Middle frontal gyrus (tissue), 1 donor: ENCODE data around the gene MAP3K14.

Source experiments
- DNase-seq: peaks from one replicate; pipeline ENCODE4 v3.0.0-alpha.2; 2015; ENCODE audit warnings: low spot score; ENCODE audit errors: extremely low spot score

MAP3K14 gene

GRCh38 chr17:45223539-45224528 lies 93.0 kb downstream of the MAP3K14 start:
- no peak for DNase-seq

DNA sequence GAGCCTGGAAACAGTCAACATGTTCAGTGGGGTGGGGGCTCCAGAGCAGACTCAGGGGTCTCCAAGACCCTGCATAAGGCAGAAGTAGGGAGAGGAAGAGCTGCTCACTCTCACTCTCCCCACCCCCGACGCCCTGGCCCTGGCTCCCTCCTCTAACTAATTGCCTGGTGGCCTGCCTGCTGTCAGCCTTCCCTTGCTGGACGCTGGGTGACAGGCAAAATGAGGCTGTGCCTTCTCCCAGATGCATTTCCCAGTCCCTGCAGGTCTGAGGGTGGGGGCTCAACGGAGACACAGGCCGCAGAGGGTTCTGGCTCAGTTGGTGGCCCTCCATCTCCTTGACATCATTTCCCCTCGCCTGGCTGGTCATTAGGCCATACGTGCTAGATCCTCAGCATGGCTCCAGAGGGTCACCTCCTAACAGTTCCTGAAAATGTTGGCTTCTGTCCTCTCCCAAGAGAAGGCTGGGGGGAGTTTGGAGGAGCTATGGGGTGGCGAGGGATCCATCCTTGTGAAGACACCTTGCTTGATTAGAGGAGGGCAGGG lies 93.8 kb downstream of the MAP3K14 start:
- no peak for DNase-seq

- DNase-seq = no peak
These were observed 94.4 kb downstream of the MAP3K14 start for GRCh38 chr17:45222289-45222995.

DNA sequence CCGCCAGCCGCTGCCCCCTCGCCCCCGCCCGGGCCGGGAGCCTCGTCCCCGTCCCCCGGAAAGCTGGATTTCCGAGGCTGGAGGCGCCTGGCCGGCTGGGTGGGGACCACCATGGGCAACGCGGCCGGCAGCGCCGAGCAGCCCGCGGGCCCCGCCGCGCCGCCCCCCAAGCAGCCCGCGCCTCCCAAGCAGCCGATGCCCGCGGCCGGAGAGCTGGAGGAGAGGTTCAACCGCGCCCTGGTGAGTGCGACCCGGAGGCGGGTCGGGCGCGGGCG lies 94.9 kb downstream of the MAP3K14 start:
- DNase-seq = no peak

GRCh38 chr17:45221081-45222013 lies 95.5 kb downstream of the MAP3K14 start, which contains the start of gene FMNL1:
Gene FMNL1, plus strand, starts transcription at chr17:45221885. Its CDS starts 240 bp downstream, at chr17:45222125.
- no peak for DNase-seq

DNA sequence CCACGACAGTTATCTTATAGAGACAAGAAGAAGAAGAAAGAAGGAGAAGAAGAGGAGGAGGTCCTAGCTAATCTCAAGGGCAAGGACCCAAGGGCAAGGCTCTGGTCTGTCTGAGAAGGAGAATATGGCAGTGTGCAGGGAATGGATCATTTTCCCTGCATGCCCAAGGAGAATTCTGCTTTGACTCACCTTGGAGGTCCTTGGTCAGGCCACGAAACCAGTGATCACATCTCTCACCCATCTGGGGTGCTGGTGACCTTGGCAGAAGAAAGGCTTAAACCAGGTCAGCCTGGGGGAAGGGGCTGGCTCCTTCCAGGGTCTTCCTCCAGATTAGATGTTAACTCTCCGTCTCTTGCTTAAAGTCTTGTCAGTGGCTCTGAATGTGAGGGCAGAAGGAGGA lies 96.7 kb downstream of the MAP3K14 start:
- no peak for DNase-seq

- DNase-seq = no peak
These were observed 97.7 kb downstream of the MAP3K14 start for GRCh38 chr17:45218895-45219661.
